NB4 (cell line): ENCODE results near the gene SLC4A7.
"Not testable (repeated sequence)": the region's sequence is repeated elsewhere in the genome, so short reads cannot be mapped to it uniquely, and the experiment has no call there.

ENCODE experiments used
- DNase-seq: peaks from one replicate; pipeline ENCODE4 v3.0.0; 2010; ENCODE audit warnings: low read depth
- H3K4me3 ChIP-seq: one replicate; pipeline ENCODE4 v1.5.1; 2011; ENCODE audit warnings: mild to moderate bottlenecking, low read depth, low read length, moderate library complexity
- MYC ChIP-seq: IDR thresholded peaks from 2 replicates; pipeline ENCODE4 v1.6.1; 2011; ENCODE audit warnings: low read depth, low read length
- POLR2A ChIP-seq: IDR thresholded peaks from 2 replicates; pipeline ENCODE4 v1.6.1; 2011; ENCODE audit warnings: mild to moderate bottlenecking; ENCODE audit not compliant: insufficient read length; ENCODE audit errors: extremely low read depth
- TF ChIP-seq, protein P1 (sequence below): IDR thresholded peaks from 2 replicates; pipeline ENCODE4 v1.6.1; 2011; ENCODE audit warnings: low read depth, low read length
- TF ChIP-seq, protein P2 (sequence below): IDR thresholded peaks from one replicate; pipeline ENCODE4 v1.5.1; 2012; ENCODE audit warnings: low read depth, low read length

Gene SLC4A7

DNA sequence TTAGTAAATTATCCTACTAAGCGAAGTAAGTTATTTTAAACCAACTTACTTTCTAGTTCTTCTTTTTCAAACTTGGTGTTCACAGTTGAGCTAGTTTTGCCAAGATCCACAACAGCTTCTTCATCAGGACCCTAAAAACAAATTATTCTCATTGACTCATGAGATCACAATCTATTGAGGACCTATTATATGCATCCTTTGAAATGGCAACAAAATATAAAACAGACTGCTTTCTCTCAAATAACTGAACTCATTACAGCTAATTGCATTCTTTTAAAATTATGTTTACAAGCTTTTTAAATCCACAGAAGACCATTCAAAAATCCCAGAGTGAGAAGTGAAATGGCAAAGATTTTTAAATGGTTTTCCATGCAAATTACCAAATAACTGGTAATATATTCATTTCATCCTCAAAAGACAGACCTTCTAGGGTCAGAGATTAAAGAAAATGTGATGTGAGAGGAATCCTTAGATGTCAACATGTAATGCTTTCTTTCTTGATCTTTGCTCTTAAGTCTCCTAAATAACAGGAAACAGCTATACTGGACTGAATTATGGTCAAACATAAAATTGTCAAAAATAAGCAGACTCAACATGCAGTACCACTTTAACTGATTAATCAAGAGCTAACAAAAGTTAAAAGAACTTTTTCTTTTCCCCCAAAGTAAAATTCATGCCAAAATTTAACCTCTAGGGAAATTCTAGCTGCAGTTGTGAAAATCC, 31.7 kb downstream of the SLC4A7 start:
- no peak for DNase-seq
- H3K4me3 ChIP-seq, result no peak overlapping the region
- TF ChIP-seq POLR2A (no peak), MYC (no peak)

DNA sequence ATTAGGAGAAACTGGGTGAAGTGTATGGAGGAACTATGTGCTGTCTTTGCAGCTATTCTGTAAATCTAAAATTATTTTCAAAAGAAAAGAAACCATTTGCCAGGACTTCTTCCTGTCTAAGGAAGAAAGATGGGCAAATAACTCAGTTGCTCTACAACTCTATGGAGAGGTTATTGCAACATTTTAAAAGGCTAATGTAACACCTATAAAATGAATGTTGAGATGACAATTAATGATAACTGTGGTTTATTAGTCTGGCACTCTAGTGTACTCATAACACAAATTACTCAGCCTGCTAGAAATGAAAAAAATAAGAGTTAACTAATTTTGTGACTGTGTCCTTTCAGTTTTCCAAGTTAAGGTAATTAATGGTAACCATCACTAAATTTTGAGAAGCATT, 32.3 kb downstream of the SLC4A7 start:
- TF ChIP-seq, protein P1, sequence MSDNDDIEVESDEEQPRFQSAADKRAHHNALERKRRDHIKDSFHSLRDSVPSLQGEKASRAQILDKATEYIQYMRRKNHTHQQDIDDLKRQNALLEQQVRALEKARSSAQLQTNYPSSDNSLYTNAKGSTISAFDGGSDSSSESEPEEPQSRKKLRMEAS, result no peak
- TF ChIP-seq MYC (no peak), POLR2A (no peak)
- TF ChIP-seq, protein P2, sequence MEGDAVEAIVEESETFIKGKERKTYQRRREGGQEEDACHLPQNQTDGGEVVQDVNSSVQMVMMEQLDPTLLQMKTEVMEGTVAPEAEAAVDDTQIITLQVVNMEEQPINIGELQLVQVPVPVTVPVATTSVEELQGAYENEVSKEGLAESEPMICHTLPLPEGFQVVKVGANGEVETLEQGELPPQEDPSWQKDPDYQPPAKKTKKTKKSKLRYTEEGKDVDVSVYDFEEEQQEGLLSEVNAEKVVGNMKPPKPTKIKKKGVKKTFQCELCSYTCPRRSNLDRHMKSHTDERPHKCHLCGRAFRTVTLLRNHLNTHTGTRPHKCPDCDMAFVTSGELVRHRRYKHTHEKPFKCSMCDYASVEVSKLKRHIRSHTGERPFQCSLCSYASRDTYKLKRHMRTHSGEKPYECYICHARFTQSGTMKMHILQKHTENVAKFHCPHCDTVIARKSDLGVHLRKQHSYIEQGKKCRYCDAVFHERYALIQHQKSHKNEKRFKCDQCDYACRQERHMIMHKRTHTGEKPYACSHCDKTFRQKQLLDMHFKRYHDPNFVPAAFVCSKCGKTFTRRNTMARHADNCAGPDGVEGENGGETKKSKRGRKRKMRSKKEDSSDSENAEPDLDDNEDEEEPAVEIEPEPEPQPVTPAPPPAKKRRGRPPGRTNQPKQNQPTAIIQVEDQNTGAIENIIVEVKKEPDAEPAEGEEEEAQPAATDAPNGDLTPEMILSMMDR, result no peak
- no peak overlapping the region for H3K4me3 ChIP-seq
- DNase-seq, result no peak

DNA sequence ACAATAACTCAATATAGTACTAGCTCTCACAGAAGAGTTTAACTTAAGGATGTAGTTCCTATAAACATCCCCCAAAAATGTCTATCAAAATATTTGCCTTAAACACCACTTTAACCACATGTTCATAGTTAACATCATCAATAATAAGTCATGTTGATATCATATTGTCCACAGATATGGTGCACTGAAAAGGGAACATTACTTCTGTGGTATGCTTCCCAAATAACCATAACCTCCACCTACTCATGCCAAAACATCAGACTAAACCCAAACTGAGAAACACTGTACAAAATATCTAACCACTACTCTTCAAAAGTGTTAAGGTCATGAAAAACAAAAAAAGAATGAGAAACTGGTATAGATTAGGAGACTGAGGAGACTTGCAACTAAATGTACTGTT, 32.9 kb downstream of the SLC4A7 start:
- TF ChIP-seq POLR2A (no peak), MYC (no peak)
- TF ChIP-seq, protein P1, result no peak
- TF ChIP-seq, protein P2, result no peak

DNA sequence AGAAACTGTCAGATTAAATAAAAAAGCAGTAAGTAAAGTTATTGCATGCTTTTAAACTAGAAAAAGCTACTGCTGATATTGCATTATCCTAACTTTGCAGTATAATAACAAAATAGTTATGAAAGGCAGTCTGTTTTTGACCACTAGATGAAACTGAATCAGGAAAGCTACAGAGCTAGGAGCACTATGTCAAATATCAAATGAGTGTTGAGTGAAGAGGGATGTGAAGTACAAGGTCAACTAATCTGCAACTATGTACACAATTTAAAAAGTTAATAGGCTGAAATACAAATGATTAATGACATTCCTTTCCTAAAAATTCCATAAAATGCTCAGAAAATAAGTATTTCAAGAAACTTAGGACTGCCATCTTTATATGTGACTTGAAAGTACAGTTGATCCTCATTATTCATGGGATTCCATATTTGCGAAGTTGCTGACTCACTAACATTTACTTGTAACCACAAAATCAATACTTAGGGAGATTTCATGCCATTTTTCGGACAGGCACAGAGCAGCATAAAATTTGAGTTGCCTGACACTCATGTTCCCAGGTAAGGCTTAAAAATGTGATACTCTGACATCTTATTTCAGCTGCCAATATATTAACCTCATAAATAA, 34.5 kb downstream of the SLC4A7 start:
- DNase-seq, result no peak
- H3K4me3 ChIP-seq, result no peak overlapping the region
- TF ChIP-seq, protein P2, result no peak
- TF ChIP-seq, protein P1, result no peak
- no peak for TF ChIP-seq MYC
- TF ChIP-seq POLR2A, result no peak

More for the DNA sequence above, 32.9 kb downstream of the SLC4A7 start:
- H3K4me3 ChIP-seq, result no peak overlapping the region
- DNase-seq, result no peak

DNA sequence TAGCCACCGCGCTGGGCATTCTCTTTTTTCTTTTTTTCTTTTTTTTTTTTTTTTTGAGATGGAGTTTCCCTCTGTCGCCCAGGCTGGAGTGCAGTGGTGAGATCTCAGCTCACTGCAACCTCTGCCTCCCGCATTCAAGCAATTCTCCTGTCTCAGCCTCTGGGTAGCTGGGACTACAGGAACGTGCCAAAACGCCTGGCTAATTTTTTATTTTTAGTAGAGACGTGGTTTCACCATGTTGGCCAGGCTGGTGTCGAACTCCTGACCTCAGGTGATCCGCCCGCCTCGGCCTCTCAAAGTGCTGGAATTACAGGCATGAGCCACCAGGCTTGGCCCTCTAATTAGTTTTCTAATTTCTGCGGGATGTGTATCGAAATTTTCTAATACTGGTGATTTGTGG, 41.2 kb downstream of the SLC4A7 start:
- H3K4me3 ChIP-seq, DNase-seq: not testable (repeated sequence)

DNA sequence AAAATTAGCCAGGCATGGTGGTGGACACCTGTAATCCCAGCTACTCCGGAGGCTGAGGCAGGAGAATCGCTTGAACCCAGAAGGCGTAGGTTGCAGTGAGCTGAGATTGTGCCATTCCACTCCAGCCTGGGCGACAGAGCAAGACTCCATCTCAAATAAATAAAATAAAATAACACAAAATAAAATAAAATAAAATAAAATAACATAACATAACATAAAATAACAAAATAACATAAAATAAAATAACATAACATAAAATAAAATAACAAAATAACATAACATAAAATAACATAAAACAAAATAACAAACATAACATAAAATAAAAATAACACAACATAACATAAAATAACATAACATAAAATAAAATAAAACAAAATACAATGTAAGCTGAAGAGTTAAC, 45.8 kb downstream of the SLC4A7 start:
- DNase-seq, result not testable (repeated sequence)

DNA sequence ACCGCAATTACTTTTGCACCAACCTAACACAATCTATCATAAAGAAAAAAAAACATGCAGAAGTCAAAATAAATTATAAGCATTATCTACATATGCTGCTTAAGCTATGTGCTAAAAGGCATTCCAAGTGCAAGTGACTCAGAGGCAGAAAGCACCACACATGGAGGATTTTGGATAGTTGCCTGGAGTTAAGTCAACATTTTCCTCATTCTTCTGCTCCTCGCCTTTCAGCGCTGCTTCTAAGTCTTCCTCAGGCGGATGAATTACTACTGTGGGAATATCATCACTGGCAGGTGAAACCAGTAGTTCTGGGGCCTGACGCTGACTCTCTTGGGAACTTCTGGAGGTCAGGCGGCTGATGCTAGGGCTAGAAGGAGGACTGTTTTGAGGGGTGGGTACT, 53.1 kb downstream of the SLC4A7 start:
- TF ChIP-seq, protein P1, result no peak
- TF ChIP-seq MYC (no peak), POLR2A (no peak)
- TF ChIP-seq, protein P2, result no peak
- H3K4me3 ChIP-seq, result no peak overlapping the region
- no peak for DNase-seq

More for the DNA sequence above, 45.8 kb downstream of the SLC4A7 start:
- not testable (repeated sequence) for H3K4me3 ChIP-seq
